Measurements from ENCODE around the gene MEI1. TPM values are rescaled to one million over a fixed set of nuclear protein-coding genes. Genes with fewer than 3 reads are reported as not detected.

The MEI1 gene
- total RNA-seq, 1 experiment from 2014 or later, result 0.20 TPM

DNA sequence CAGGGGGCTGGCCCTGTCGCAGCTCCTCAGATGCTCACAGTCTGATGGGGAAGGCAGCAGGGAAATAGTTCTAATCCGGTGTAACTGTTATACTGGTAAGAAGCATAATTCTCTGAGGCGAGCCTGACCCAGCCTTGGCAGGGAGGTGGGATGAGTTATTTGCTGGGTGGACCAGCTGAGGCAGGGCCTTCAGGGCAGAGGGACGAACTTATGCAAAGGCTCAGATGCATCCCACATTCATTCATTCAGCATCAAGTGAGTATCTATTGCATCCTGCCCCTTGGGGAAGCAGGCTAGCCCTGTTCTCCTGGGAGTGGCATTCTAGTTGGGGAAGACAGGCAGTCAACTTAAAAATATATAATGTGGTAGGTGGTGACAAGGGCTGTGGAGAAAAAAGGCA is 120.0 kb downstream of the MEI1 start:
- H3T11ph ChIP-seq (ENCODE audit: low read length), result no peak overlapping the region
- H3K23ac ChIP-seq (ENCODE audit: insufficient read length, low read depth, low read length), result no peak overlapping the region
- no CpG with 5 or more reads among the region's 4 CpGs for WGBS (ENCODE audit: extremely low coverage, insufficient read length, low lambda C conversion rate)
- H3K4ac ChIP-seq (ENCODE audit: low read depth, low read length), result no peak overlapping the region
- Mint-ChIP-seq H3K4me1 (peaks cover 10 to 18% of the 10 kb centered on the region in 2 experiments), H3K27me3 (ENCODE audit: low read depth) (no peaks in the 10 kb centered on the region; the same call in 1 of the 2 replicates), H3K9me3 (no peaks in the 10 kb centered on the region), H3K36me3 (ENCODE audit: insufficient read depth in 1 of 3, low read depth in 3 of 3) (peaks cover 9 to 52% (median 29%) of the 10 kb centered on the region in 3 experiments), H3K4me3 (no peak overlapping the region; a peak in 1 of 5 replicates), H3K27ac (no peak overlapping the region; a peak in 1 of 7 replicates)
- H4K8ac ChIP-seq (replicated peaks; ENCODE audit: insufficient read length, low read depth, low read length), result no peak overlapping the region
- H3K14ac ChIP-seq (ENCODE audit: insufficient read depth, low read length), result no peak overlapping the region
- no peak overlapping the region for H3K27ac ChIP-seq (ENCODE audit: insufficient read length, low read depth, low read length)
- H2BK20ac ChIP-seq (ENCODE audit: low read depth, low read length, poor library complexity, severe bottlenecking), result no peak overlapping the region
- no peak overlapping the region for H2AK5ac ChIP-seq (ENCODE audit: insufficient read length, low read length)
- H3K56ac ChIP-seq (ENCODE audit: insufficient read length, low read depth, low read length), result no peak overlapping the region
- H3K4me2 ChIP-seq (ENCODE audit: insufficient read depth, insufficient read length, low read length), result no peak overlapping the region
- H3K9me3 ChIP-seq (ENCODE audit: control insufficient read depth, low read depth, low read length), result no peaks in the 10 kb centered on the region
- no peaks in the 10 kb centered on the region for H3K79me1 ChIP-seq (ENCODE audit: insufficient read depth, low read depth, low read length, poor library complexity, severe bottlenecking)
- no peak for TF ChIP-seq CTCF (conservative IDR thresholded peaks at IDR 0.05)
- H3K79me2 ChIP-seq (ENCODE audit: insufficient read depth, low read length), result no peaks in the 10 kb centered on the region
- H3K9ac ChIP-seq (ENCODE audit: extremely low read depth, insufficient read length, low read length), result no peak overlapping the region
- no peak overlapping the region for H2BK5ac ChIP-seq (ENCODE audit: insufficient read length, low read length)
- no peak overlapping the region for H4K91ac ChIP-seq (ENCODE audit: insufficient read length, low read depth, low read length)
- H2AFZ ChIP-seq (ENCODE audit: low read length), result no peak overlapping the region
- no peaks in the 10 kb centered on the region for H4K20me1 ChIP-seq (ENCODE audit: control insufficient read depth, insufficient read depth, insufficient read length)
- H2BK120ac ChIP-seq (ENCODE audit: low read depth, low read length, poor library complexity, severe bottlenecking), result no peak overlapping the region
- H3K18ac ChIP-seq (ENCODE audit: insufficient read length, low read depth, low read length), result no peak overlapping the region
- H4K5ac ChIP-seq (ENCODE audit: insufficient read length, low read depth, low read length), result no peak overlapping the region
- H3K23me2 ChIP-seq (ENCODE audit: insufficient read length, low read depth, low read length, poor library complexity, severe bottlenecking), result no peaks in the 10 kb centered on the region
- H2BK15ac ChIP-seq (ENCODE audit: low read depth, low read length), result no peak overlapping the region
- no peaks in the 10 kb centered on the region for H3K27me3 ChIP-seq (ENCODE audit: insufficient read depth, low read length)
- no peak for DNase-seq
- H3K4me1 ChIP-seq (ENCODE audit: insufficient read depth, low read length), result peaks cover 3% of the 10 kb centered on the region; the same call in 1 of the 2 replicates
- H2BK12ac ChIP-seq (ENCODE audit: insufficient read length, low read depth, low read length), result no peak overlapping the region

Measured in H9 (cell line).